Peyer's patch (tissue), 4 donors: Measurements from ENCODE around the gene MPV17.

ENCODE experiments used
- CTCF ChIP-seq, 6 experiments: fragments of 450-650 bp in 4 of 6; fragments of 200-600 bp in 2 of 6; sonication (generic) in 1 of 6; IDR thresholded peaks; one replicate each; pipeline ENCODE4 v1.5.1; 2017 to 2019; ENCODE audit warnings: antibody characterized with exemption in 6 of 6, mild to moderate bottlenecking in 3 of 6, moderate library complexity in 1 of 6
- POLR2A ChIP-seq, 2 donors: fragments of 450-650 bp; IDR thresholded peaks; one replicate each; pipeline ENCODE4 v1.5.1; 2017; ENCODE audit warnings: antibody characterized with exemption in 2 of 2, mild to moderate bottlenecking in 2 of 2, moderate library complexity in 2 of 2

GRCh38 chr2:27350106-27350693, 27.3 kb upstream of the MPV17 start:
- TF ChIP-seq CTCF (IDR thresholded peaks at IDR 0.05) (no peak), POLR2A (IDR thresholded peaks at IDR 0.05) (no peak)
